Activated CD8-positive, alpha-beta T cell treated with anti-CD3 and anti-CD28 coated beads for 36 hours (primary cell): ENCODE measurements around the gene TET2. TPM values are rescaled to one million over a fixed set of nuclear protein-coding genes. Genes with fewer than 3 reads are reported as not detected.

ENCODE experiments used
- ATAC-seq: fragments of 200-7000 bp; cut with Tn5 transposase; one replicate; pipeline ENCODE4 v1.10.0; 2021; ENCODE audit warnings: mild to moderate bottlenecking, moderate library complexity
- CTCF ChIA-PET: fragments of 350-600 bp; sonication (Branson Sonifier 250); formaldehyde crosslinking; loops from one replicate; lab custom pipeline; 2021; ENCODE audit warnings: antibody characterized with exemption; lab: Charles Lee
- POLR2A ChIA-PET: fragments of 350-600 bp; sonication (Branson Sonifier 250); formaldehyde crosslinking; loops from one replicate; lab custom pipeline; 2021; ENCODE audit warnings: antibody characterized with exemption; lab: Charles Lee
- DNase-seq: peaks from one replicate; pipeline ENCODE4 v3.0.0-alpha.2; 2020
- H3K27ac Mint-ChIP-seq: one replicate; pipeline ENCODE4 v1.8.0; 2021; ENCODE audit warnings: mild to moderate bottlenecking, mixed read lengths
- H3K27me3 Mint-ChIP-seq: one replicate; pipeline ENCODE4 v1.8.0; 2021; ENCODE audit warnings: mixed read lengths
- H3K36me3 Mint-ChIP-seq: one replicate; pipeline ENCODE4 v1.8.0; 2021; ENCODE audit warnings: low read depth, mixed read lengths
- H3K4me1 Mint-ChIP-seq: one replicate; pipeline ENCODE4 v1.8.0; 2021; ENCODE audit warnings: low read depth, mixed read lengths
- H3K4me3 Mint-ChIP-seq: one replicate; pipeline ENCODE4 v1.8.0; 2021; ENCODE audit warnings: mild to moderate bottlenecking, moderate library complexity, mixed read lengths
- H3K9me3 Mint-ChIP-seq: one replicate; pipeline ENCODE4 v1.8.0; 2021; ENCODE audit warnings: mixed read lengths
- CTCF ChIP-seq: fragments of 200-600 bp; IDR thresholded peaks from one replicate; pipeline ENCODE4 v1.8.0; 2022; ENCODE audit warnings: antibody characterized with exemption, mild to moderate bottlenecking
- intact Hi-C: fragments of 100-400 bp; cut with micrococcal nuclease; formaldehyde crosslinking; loops from one replicate; pipeline ENCODE4 v1.10.0; 2022
- total RNA-seq, 2 experiments: library from RNA; stranded (reverse); gene quantifications; one replicate each; pipeline ENCODE4 v1.2.3, GENCODE V29; 2021

TET2 gene
- total RNA-seq, 2 experiments from 2014 or later = 31.3 to 36.0 TPM

GRCh38 chr4:105129286-105130040, 17.2 kb upstream of the TET2 start:
- no peak overlapping the region for H3K4me3 Mint-ChIP-seq
- H3K9me3 Mint-ChIP-seq = no peaks in the 10 kb centered on the region
- DNase-seq (no peak), ATAC-seq (no peak)
- intact Hi-C loops = no loop called here
- no peak for TF ChIP-seq CTCF
- H3K4me1 Mint-ChIP-seq = no peaks in the 10 kb centered on the region
- no peak overlapping the region for H3K27ac Mint-ChIP-seq
- ChIA-PET CTCF (interaction anchor here (1.7 kb wide), 1 partner anchor 11 kb away, joined by 3 read pairs; no protein-coding TSS in a partner anchor), POLR2A (no interaction called here)
- H3K27me3 Mint-ChIP-seq = no peaks in the 10 kb centered on the region
- H3K36me3 Mint-ChIP-seq = no peaks in the 10 kb centered on the region

DNA sequence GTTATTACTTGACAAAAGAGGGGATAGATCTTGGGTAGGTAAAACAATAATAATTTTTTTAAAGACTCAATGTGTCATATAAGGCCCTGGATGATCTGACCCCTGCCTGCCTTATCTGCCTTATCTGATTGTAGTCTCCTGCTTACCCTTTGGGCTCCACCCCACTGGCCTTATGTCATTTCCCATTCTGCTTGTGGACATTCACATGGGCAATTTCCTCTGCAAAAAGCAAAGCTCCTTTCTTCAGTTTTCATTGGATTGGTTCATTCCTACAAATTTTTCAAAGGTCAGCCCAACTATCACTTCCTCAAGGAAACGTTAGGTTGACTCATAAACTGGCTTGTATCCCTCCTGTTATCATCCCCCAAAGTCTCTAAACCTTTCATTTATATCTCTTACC, 15.7 kb upstream of the TET2 start:
- CTCF ChIA-PET = interaction anchor here (1.7 kb wide), 1 partner anchor 9 kb away, joined by 6 read pairs; no protein-coding TSS in a partner anchor
- no peak overlapping the region for H3K27ac Mint-ChIP-seq
- no peak for ATAC-seq

GRCh38 chr4:105133976-105134375, 12.7 kb upstream of the TET2 start:
- DNase-seq (no peak), ATAC-seq (no peak)
- intact Hi-C loops = no loop called here
- ChIA-PET POLR2A (interaction anchor here (0.6 kb wide), 1 partner anchor 13 kb away, joined by 3 read pairs; the partner anchor contains the start of gene TET2), CTCF (no interaction called here)
- Mint-ChIP-seq H3K4me3 (no peak overlapping the region), H3K9me3 (no peaks in the 10 kb centered on the region), H3K36me3 (no peaks in the 10 kb centered on the region), H3K4me1 (peaks cover 12% of the 10 kb centered on the region), H3K27ac (no peak overlapping the region), H3K27me3 (peaks cover 5% of the 10 kb centered on the region)
- TF ChIP-seq CTCF = no peak

More for the DNA sequence above, 15.7 kb upstream of the TET2 start:
- TF ChIP-seq CTCF = no peak
- Mint-ChIP-seq H3K27me3 (no peaks in the 10 kb centered on the region), H3K4me3 (no peak overlapping the region), H3K9me3 (no peaks in the 10 kb centered on the region), H3K36me3 (no peaks in the 10 kb centered on the region), H3K4me1 (peaks cover 2% of the 10 kb centered on the region)
- no peak for DNase-seq
- POLR2A ChIA-PET = interaction anchor here (0.6 kb wide), 1 partner anchor 451 kb away, joined by 3 read pairs; no protein-coding TSS in a partner anchor
- intact Hi-C loops = no loop called here

DNA sequence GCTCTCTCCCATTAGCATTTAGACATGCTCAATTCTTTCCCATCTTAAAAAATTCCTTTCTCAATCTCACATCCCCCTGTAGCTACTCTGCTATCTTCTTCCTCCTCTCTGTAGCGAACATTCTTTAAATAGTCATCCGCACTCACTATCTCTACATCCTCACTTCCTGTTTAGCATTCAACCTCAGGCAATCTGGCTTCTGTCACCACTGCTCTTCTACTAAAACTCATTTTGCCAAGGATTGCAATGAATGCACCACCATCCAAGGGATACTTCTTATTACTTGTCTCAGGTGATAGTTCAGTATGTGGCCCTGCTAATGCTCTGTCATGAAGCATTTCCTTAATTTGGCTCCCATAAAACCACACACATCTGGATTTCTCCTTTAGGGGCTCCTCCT, 10.9 kb upstream of the TET2 start:
- Mint-ChIP-seq H3K4me3 (no peak overlapping the region), H3K9me3 (no peaks in the 10 kb centered on the region), H3K36me3 (no peaks in the 10 kb centered on the region), H3K27ac (no peak overlapping the region), H3K4me1 (peaks cover 12% of the 10 kb centered on the region), H3K27me3 (peaks cover 5% of the 10 kb centered on the region)
- TF ChIP-seq CTCF = no peak
- CTCF ChIA-PET = no interaction called here
- DNase-seq (no peak), ATAC-seq (no peak)
- intact Hi-C loops = no loop called here
- POLR2A ChIA-PET = no interaction called here
